GM21576 (cell line): ENCODE measurements around the gene ATOH7.
A peak's percentile ranks its signal among the peaks of the same experiment; 100 is the strongest.
"Not testable (repeated sequence)": the region's sequence is repeated elsewhere in the genome, so short reads cannot be mapped to it uniquely, and the experiment has no call there.

Experiments
- ATAC-seq: cut with Tn5 transposase; IDR thresholded peaks from one replicate; pipeline ENCODE4 v1.9.1; 2021; ENCODE audit warnings: mild to moderate bottlenecking, moderate library complexity; ENCODE audit not compliant: unreplicated experiment

Gene ATOH7

DNA sequence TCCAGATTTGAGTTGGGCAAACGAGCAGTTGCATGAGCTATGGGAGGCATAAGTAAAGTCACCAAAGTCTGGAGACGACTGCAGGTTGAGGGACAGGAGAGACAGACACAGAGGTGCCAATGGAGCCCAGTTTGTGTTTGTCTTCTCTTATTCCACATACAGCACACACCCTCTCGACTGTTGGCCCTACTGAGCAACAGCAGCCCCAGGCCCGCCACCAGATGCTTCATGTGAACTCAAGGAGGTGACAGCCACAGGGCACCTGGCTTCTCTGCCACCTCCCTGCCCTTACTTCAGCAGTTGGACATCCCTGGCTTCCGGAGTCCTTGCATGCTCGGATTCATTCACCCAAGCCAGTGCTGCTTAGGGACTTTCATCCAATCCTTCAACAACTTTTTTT is 6.5 kb upstream of the ATOH7 start:
- no peak for ATAC-seq

GRCh38 chr10:68237173-68237572 is 5.3 kb upstream of the ATOH7 start:
- ATAC-seq = no peak

DNA sequence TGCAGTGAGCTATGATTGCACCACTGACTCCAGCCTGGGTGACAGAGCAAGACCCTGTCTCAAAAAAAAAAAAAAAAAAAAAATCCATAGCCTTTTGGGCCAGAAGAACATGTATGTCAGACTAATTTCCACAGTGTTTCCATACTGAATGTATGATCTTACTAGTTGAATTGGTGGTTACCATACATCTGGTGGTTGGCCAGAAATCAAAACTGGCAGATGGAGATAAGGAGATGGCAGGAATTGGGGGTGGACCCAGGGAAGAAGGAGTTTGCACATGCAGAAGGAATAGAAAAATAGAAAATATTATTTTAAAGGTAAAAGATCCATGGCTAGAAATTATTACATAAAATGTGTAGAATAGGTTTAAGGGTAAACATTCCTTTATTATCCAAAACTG is 3.7 kb upstream of the ATOH7 start:
- ATAC-seq = no peak

GRCh38 chr10:68235111-68235510 is 3.2 kb upstream of the ATOH7 start:
- ATAC-seq = no peak

GRCh38 chr10:68233046-68233445 is 1.1 kb upstream of the ATOH7 start:
- no peak for ATAC-seq

DNA sequence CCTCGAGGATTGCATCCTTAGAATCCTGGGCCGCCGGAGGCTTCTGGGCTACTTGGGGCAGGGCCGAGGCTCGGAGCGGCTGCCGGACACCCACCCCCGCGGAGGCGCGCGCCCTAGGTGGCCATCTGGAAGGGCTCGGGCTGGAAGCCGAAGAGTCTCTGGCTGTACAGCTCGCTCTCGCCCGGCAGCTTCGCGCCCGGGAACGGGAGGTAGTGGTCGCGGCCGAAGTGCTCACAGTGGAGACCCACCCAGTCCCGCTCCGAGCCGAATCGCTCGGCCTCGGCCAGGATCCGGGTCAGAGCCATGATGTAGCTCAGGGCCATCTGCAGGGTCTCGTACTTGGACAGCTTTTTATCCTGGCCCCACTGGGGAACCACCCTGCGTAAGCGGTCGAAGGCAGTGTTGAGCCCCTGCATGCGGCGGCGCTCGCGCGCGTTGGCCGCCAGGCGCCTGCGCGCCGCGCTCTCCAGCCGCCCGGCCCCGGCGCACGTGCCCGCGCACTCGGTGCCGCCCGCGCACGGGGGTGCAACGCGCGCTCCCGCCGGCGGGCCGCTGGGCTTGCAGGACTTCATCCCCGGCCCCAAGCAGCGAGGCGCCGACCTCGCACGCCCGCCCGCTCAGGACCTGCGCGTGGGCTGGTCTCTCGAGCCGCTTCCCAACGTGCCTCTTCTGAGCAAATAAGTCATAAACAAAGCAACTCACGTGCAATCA is 652 bp downstream of the ATOH7 start:
- peak; percentile 87 for ATAC-seq

- ATAC-seq = no peak
Observed at GRCh38 chr10:68230268-68230667, 1.6 kb downstream of the ATOH7 start.

DNA sequence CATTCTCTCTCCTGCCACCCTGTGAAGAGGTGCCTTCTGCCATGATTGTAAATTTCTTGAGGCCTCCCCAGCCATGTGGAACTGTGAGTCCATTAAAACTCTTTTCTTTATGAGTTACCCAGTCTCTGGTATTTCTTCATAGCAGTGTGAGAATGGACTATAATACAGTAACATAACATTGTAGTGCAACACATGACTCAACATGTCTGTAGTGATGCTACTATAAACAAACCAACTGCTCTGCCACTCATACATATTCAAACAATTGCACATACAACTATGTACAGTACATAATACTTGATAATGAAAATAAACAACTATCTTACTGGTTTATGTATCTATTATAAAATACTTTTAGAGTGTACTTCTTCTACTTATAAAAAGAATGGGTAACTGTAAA is 7.1 kb downstream of the ATOH7 start:
- ATAC-seq = no peak

DNA sequence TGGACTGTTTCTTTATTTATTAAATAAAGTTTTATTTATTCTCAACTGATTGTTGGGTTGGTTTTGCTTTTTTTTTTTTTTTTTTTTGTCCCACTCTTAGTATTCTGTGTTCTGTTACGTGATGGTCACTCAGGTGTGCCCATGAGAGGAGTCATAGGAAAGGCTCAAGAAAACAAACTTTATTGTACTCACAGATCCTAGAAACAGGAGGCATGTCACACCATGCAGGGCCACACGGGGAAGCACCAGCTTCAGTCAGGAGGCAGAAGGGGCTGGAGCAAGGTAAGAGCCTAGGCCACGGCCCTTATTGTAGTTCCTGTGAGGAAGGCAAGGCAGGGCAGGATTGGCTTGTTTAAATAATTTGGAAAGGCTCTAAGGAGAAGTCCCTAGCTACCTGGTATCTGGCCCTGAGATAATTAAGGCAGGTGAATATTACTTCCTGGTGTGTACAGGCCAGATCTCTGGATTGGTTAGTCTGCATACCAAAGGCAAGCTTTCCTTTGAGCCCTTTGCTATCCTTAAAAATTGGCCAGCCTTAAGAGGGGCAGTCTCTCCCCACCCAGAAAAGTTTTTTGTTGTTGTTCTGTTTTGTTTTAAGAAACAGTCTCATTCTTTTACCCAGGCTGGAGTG is 8.3 kb downstream of the ATOH7 start:
- no peak for ATAC-seq

DNA sequence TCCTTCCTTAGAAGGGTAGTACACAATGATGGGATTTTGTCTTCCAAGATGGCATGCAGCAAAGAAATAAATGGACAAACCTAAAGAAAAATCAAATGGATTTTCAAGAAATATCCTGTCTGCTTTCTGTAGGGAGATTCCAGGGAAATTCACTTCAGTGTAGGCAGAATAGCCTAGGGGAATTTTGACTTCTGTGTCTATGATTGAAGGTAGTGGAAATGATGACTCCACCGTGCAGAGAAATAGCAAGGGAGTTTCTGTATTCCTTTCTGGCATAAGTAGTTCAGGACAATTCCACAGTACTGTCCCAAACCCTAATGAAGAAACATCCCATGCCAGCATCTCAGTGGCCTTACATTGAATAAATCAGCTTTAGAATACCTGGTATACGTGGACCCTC is 9.5 kb downstream of the ATOH7 start:
- no peak for ATAC-seq

DNA sequence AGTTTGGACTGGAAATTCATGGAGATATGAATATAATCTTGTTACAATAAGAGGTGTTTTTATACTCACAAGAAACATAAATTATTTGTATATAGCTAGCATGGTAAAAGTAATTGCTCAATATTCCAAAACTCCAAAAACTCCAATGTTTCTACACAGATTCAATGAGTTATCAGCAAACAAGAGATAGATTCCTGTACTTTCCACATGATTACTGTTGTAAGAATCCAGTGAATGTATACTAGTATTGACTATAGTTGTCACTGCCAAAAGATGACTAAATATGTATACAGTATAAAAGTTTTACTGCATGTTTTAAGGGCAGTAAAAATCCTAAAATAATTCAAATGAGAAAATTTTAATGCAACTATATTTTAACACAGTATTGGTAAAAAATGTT is 10.7 kb downstream of the ATOH7 start:
- ATAC-seq = no peak

DNA sequence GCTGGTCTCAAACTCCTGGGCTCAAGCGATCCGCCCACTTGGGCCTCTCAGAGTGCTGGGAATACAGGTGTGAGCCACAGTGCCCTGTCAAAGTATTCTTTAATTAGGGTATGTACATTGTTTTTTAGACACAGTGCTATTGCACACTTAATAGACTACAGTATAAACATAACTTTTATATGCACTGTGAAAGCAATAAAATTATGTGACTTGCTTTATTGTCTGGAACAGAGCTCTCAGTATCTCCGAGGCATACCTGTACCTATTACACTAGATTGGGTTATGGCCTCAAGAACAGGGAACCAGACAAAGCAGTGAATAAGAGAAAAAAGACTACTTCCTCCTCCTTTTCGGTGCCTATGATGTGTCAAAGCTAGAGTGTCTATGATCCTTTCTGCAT is 13.1 kb downstream of the ATOH7 start:
- no peak for ATAC-seq

DNA sequence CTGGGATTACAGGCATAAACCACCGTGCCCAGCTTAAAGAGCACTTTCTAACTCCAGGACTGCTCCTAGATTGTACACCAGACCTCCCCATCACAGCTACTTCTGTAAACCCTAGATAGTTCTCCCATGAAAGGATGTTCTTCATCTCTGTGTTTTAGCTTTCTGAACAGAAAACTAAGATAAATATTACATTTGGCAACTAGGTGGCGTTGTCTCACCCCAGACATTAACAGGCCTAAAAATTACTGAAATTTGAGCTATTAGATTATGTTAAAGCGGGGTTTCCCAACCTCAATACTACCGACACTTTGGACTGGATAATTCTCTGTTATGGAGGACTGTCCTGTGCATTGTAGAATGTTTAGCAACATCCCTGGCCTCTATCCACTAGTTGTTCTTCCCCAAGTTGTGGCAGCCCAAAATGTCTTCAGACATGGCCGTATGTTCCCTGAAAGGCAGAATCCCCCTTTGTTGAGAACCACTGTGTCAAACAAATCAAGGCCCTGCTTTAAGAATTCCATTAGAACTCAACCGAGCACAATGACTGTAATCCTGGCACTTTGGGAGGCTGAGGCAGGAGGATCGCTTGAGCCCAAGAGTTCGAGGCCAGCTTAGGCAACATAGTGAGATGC is 19.1 kb downstream of the ATOH7 start:
- ATAC-seq = no peak

DNA sequence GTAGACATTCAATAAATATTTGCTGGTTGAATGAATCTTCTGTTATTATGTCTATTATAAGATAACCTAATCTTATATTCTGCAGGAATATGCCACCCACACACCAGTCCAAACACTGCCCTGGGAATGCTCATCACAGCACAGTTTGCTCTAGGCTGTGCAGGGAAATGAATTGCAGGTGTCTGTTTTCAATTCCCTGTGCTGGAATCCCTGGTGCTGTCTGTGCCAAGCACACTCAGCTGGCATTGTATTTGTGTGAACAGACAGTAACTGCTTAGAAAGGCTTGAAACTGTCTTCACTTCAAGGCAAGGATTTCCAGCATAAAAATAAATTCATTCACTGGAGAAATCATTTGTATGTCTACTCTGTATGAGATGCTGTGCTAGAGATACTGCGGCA is 20.2 kb downstream of the ATOH7 start:
- ATAC-seq = no peak

DNA sequence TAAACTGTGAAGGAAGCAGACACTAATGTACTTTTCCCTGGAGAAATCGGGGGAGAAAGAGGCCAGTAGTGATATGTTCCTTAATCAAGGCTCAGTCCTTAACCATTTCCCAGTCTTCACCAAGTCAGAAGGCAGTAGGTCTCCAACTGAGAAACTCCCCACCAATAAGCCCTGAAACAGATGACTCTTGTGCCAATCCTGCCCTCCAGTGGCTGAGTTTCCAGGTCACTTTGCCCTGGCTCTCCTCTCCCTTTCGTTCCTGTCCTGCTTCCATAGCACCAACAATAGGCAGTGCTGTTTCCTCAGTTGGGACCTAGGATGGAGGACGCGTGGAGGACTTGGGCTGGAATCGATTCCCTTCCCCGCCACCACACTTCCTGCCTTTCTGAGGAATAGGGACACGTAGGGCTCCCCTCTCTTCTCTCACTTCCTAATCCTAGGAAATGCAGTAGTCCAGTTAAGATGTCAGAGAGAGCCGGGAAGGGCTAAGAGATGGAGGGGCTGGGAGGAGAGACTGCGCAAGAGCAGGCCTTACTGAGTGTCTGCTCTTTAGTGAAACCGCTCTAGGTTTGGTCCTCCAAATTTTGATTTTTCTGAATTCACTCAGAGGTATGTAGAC is 23.4 kb downstream of the ATOH7 start:
- ATAC-seq = no peak

DNA sequence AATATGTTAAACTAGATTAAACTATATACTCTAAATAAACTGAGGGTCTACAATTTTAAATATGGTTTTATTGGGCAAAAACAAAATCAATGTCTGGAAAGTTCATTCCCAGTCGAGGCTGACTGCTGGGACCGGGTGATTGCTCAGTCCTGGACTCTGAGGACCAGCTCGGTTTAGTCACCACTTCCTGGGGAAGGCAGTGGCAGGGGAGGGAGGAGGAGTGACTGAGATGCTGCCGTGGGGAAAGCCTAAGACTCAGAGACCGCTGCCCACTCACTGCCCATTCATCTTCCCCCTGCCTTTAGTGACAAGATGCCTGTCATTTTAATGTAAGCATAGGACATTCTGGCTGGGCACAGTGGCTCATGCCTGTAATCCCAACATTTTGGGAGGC is 29.0 kb downstream of the ATOH7 start:
- no peak for ATAC-seq

DNA sequence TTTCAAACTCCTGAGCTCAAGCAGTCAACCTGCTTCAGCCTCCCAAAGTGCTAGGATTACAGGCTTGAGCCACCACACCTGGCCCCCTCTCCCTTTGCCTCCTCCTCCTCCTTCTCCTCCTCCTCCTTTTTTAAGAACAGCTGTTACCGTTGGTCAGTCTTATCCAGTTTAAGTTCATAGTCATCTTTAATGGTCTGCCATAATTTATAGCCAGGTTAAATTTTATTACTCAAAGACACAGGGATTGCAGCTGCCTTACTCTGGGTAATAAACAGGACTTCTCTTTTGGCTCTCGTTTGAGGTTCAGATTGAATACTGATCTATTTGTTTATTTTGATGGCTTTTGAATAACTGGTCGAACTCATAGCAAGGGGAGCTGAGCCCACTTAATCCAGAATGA is 35.2 kb downstream of the ATOH7 start:
- no peak for ATAC-seq

DNA sequence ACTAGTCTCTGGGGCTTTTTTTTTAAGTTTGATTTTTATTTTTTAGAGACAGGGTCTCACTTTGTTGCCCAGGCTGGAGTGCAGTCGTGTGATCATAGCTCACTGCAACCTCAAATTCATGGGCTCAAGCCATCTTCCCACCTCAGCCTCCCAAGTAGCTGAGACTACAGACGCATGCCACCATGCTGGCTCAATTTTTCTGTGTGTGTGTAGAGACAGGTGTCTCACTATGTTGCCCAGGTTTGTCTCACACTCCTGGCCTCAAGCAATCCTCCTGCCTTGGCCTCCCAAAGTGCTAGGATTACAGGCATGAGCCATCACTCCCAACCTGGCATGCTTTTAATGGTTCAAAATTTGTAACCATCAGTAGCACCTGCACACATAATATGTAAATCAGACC is 36.1 kb downstream of the ATOH7 start:
- ATAC-seq = not testable (repeated sequence)

- no peak for ATAC-seq
Observed at GRCh38 chr10:68194290-68194689, 37.6 kb downstream of the ATOH7 start.

DNA sequence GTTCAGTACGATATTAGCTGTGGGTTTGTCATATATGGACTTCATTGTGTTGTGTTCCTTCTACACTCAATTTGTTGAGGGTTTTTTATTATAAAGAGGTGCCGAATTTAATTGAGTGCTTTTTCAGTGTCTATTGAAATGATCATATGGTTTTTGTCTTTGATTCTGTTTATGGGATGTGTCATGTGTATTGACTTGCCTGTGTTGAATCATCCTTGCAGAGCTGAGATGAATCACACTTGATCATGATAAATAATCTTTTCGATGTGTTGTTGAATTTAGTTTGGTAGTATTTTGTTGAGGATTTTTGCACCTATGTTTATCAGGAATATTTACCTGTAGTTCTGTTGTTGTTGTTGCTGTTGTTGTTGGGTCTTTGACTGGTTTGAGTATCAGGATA is 39.8 kb downstream of the ATOH7 start:
- no peak for ATAC-seq

- no peak for ATAC-seq
Observed at GRCh38 chr10:68188835-68189234, 43.1 kb downstream of the ATOH7 start.

DNA sequence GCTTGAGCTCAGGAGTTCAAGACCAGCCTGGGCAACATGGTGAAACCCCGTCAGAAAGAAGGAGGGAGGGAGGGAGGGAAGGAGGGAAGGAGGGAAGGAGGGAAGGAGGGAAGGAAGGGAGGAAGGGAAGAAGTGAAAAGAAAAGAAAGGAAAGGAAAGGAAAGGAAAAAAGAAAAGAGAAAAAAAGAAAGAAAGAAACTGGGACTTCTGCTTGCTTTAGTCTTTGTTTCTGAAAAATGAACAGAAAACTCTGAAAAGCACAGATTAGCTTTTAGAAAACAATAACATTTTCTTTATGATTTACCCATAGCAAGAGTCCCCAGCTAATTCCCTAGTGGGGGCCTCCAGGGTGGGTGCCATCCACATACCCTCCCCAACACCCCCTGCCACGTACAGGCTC is 46.8 kb downstream of the ATOH7 start:
- no peak for ATAC-seq
